Measurements from ENCODE around the gene RASL12.

The RASL12 gene

DNA sequence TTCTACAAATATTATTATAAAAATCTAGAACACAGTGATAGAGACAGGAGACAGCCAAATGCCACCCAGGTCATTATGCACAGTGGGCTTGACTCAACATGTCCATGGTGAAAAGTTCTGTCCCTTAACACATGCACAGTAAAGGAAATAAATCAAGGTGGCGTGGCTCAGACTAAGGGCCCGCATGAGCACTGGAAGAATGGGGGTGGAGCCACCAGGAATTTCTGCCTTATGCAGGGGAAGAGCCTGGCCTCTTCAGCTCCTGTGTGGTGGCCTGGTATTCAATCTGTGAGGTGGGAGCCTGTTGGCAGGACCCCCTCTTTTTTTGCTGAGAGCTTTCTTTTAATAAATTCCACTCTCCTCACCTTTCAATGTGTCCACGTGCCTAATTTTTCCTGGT lies 60.9 kb downstream of the RASL12 start:
- no peak for TF ChIP-seq GATA2 (IDR thresholded peaks at IDR 0.05; ENCODE audit: low read depth, low read length)
- no peak for TF ChIP-seq GATA3 (IDR thresholded peaks at IDR 0.05; ENCODE audit: low read depth, low read length)

DNA sequence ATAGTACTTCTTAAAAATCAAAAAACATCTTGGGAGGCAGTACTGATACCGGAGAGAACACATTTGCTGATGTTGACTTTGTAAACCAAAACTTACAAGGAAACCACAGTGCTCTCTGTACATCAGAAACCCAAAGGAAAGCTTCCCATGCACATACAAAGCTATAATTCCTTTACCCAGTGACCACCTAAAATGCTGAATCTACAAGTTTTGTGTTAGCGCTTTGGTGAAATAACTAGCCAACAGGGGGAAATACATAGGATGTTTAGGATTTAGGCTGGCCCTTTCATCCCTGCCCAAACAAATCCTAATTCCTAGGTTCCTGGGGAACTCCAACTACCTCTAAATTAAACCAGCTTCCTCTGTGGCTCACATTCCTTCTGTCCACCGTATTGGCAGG lies 62.8 kb downstream of the RASL12 start:
- TF ChIP-seq GATA3 (IDR thresholded peaks at IDR 0.05; ENCODE audit: low read depth, low read length) (no peak), GATA2 (IDR thresholded peaks at IDR 0.05; ENCODE audit: low read depth, low read length) (no peak)
